ENCODE measurements around the gene SLC11A2. TPM values are rescaled to one million over a fixed set of nuclear protein-coding genes. Genes with fewer than 3 reads are reported as not detected.
"Not testable (repeated sequence)": the region's sequence is repeated elsewhere in the genome, so short reads cannot be mapped to it uniquely, and the experiment has no call there.

The SLC11A2 gene
- total RNA-seq, 1 donor from 2014 or later: 40.0 TPM

- Histone ChIP-seq H3K4me2 (ENCODE audit: low read length) (no peak overlapping the region), H4K20me1 (ENCODE audit: insufficient read depth, low read length) (peaks cover 51% of the 10 kb centered on the region), H3K4me1 (ENCODE audit: insufficient read depth, low read length) (peaks cover 3% of the 10 kb centered on the region), H3K9me3 (ENCODE audit: insufficient read depth, low read depth, low read length) (no peaks in the 10 kb centered on the region), H3K36me3 (ENCODE audit: insufficient read depth, low read length) (no peaks in the 10 kb centered on the region), H2AFZ (ENCODE audit: low read depth, low read length) (no peak overlapping the region), H3K27me3 (ENCODE audit: insufficient read depth, low read length) (no peaks in the 10 kb centered on the region), H3K9ac (ENCODE audit: low read length) (no peak overlapping the region), H3K27ac (ENCODE audit: low read depth, low read length) (no peak overlapping the region), H3K4me3 (ENCODE audit: insufficient read depth, low read depth, low read length) (no peak overlapping the region), H3K79me2 (ENCODE audit: insufficient read depth, low read length) (peaks cover 87% of the 10 kb centered on the region)
- no peak for DNase-seq (ENCODE audit: low read depth)
- Mint-ChIP-seq H3K4me3 (ENCODE audit: unreplicated experiment) (no peak overlapping the region), H3K9me3 (ENCODE audit: unreplicated experiment) (no peaks in the 10 kb centered on the region), H3K4me1 (ENCODE audit: low read depth, unreplicated experiment) (peaks cover 7% of the 10 kb centered on the region), H3K27ac (ENCODE audit: unreplicated experiment) (no peak overlapping the region), H3K36me3 (ENCODE audit: low read depth, unreplicated experiment) (no peaks in the 10 kb centered on the region), H3K27me3 (ENCODE audit: low read depth, unreplicated experiment) (no peaks in the 10 kb centered on the region)
- no peak for TF ChIP-seq EZH2 (IDR thresholded peaks at IDR 0.05; ENCODE audit: insufficient read depth, low read length)
- no peak for TF ChIP-seq CTCF (IDR thresholded peaks at IDR 0.05; ENCODE audit: insufficient read depth, low read depth, low read length)
- no peak for FAIRE-seq
Observed at GRCh38 chr12:51018956-51019355, 7.2 kb downstream of the SLC11A2 start.

GRCh38 chr12:51017452-51017851 lies 8.7 kb downstream of the SLC11A2 start:
- H3K4me1 Mint-ChIP-seq (ENCODE audit: low read depth, unreplicated experiment): peaks cover 6% of the 10 kb centered on the region
- H3K9me3 Mint-ChIP-seq (ENCODE audit: unreplicated experiment): no peaks in the 10 kb centered on the region
- FAIRE-seq: no peak
- no peaks in the 10 kb centered on the region for H3K36me3 Mint-ChIP-seq (ENCODE audit: low read depth, unreplicated experiment)
- Histone ChIP-seq H3K4me2 (ENCODE audit: low read length) (no peak overlapping the region), H3K36me3 (ENCODE audit: insufficient read depth, low read length) (no peaks in the 10 kb centered on the region), H3K4me3 (ENCODE audit: insufficient read depth, low read depth, low read length) (no peak overlapping the region), H3K27ac (ENCODE audit: low read depth, low read length) (no peak overlapping the region), H4K20me1 (ENCODE audit: insufficient read depth, low read length) (peaks cover 60% of the 10 kb centered on the region), H3K9ac (ENCODE audit: low read length) (no peak overlapping the region), H3K27me3 (ENCODE audit: insufficient read depth, low read length) (no peaks in the 10 kb centered on the region), H3K9me3 (ENCODE audit: insufficient read depth, low read depth, low read length) (no peaks in the 10 kb centered on the region), H3K4me1 (ENCODE audit: insufficient read depth, low read length) (no peaks in the 10 kb centered on the region), H3K79me2 (ENCODE audit: insufficient read depth, low read length) (peaks cover 79% of the 10 kb centered on the region), H2AFZ (ENCODE audit: low read depth, low read length) (no peak overlapping the region)
- H3K27me3 Mint-ChIP-seq (ENCODE audit: low read depth, unreplicated experiment): no peaks in the 10 kb centered on the region
- DNase-seq (ENCODE audit: low read depth): no peak
- H3K4me3 Mint-ChIP-seq (ENCODE audit: unreplicated experiment): no peak overlapping the region
- TF ChIP-seq CTCF (IDR thresholded peaks at IDR 0.05; ENCODE audit: insufficient read depth, low read depth, low read length): no peak
- no peak for TF ChIP-seq EZH2 (IDR thresholded peaks at IDR 0.05; ENCODE audit: insufficient read depth, low read length)
- H3K27ac Mint-ChIP-seq (ENCODE audit: unreplicated experiment): no peak overlapping the region

- H3K27me3 Mint-ChIP-seq (ENCODE audit: low read depth, unreplicated experiment); H3K4me3 ChIP-seq (ENCODE audit: insufficient read depth, low read depth, low read length); H3K9ac ChIP-seq (ENCODE audit: low read length); H3K4me1 ChIP-seq (ENCODE audit: insufficient read depth, low read length); H3K9me3 Mint-ChIP-seq (ENCODE audit: unreplicated experiment); H3K4me2 ChIP-seq (ENCODE audit: low read length); H3K36me3 Mint-ChIP-seq (ENCODE audit: low read depth, unreplicated experiment); FAIRE-seq; H3K9me3 ChIP-seq (ENCODE audit: insufficient read depth, low read depth, low read length); H3K27ac Mint-ChIP-seq (ENCODE audit: unreplicated experiment); H3K27ac ChIP-seq (ENCODE audit: low read depth, low read length); H3K4me1 Mint-ChIP-seq (ENCODE audit: low read depth, unreplicated experiment); H3K27me3 ChIP-seq (ENCODE audit: insufficient read depth, low read length); H3K4me3 Mint-ChIP-seq (ENCODE audit: unreplicated experiment); DNase-seq (ENCODE audit: low read depth); H3K36me3 ChIP-seq (ENCODE audit: insufficient read depth, low read length); H2AFZ ChIP-seq (ENCODE audit: low read depth, low read length): not testable (repeated sequence)
- H4K20me1 ChIP-seq (ENCODE audit: insufficient read depth, low read length): peaks cover 54% of the 10 kb centered on the region
- peaks cover 55% of the 10 kb centered on the region for H3K79me2 ChIP-seq (ENCODE audit: insufficient read depth, low read length)
Observed at GRCh38 chr12:51014467-51014866, 11.7 kb downstream of the SLC11A2 start.

Data from astrocyte (in vitro differentiated cells and primary cell).